NOMO-1 treated with DMSO at 0.1 percent for 48 hours (cell line): ENCODE measurements around the gene SVOP.
A peak's percentile ranks its signal among the peaks of the same experiment; 100 is the strongest.
"Not testable (repeated sequence)": the region's sequence is repeated elsewhere in the genome, so short reads cannot be mapped to it uniquely, and the experiment has no call there.

Source experiments
- DNase-seq: peaks from one replicate; lab custom pipeline; 2025; ENCODE audit not compliant: unreplicated experiment; lab: John Stamatoyannopoulos, UW

SVOP gene, protein sequence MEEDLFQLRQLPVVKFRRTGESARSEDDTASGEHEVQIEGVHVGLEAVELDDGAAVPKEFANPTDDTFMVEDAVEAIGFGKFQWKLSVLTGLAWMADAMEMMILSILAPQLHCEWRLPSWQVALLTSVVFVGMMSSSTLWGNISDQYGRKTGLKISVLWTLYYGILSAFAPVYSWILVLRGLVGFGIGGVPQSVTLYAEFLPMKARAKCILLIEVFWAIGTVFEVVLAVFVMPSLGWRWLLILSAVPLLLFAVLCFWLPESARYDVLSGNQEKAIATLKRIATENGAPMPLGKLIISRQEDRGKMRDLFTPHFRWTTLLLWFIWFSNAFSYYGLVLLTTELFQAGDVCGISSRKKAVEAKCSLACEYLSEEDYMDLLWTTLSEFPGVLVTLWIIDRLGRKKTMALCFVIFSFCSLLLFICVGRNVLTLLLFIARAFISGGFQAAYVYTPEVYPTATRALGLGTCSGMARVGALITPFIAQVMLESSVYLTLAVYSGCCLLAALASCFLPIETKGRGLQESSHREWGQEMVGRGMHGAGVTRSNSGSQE

DNA sequence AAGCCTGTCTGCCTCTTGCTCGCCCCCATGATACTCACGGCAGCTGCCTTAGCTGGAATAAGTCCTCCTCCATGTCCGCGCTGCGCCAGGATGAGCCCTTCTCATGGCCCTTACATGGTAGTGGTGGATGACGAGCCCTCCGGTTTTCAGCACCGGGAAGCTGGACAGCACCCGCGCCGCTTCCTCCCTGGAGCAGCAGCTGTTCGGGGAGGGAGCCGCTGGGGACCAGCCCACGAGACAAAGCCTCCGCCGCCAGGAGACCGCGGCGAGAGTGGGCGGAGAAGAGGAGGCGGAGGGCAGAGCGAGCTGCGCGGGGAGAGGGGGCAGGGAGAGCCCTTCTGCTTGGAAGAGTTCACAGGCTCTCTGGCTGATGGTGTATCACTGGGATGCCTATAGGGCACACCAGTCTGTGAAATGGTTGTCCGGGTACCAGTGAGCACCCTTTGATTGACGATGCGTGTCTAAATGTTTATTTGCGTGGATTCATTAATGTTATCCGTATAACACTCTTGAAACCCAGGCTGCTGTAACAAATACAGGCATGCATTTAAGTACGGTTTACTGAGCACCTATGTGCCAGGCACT is at the start of gene SVOP:
Gene SVOP, minus strand, starts transcription at position 273 of the 585 bp plus-strand sequence. Its CDS starts 200 bp downstream, at position 73.
- peak; percentile 19 for DNase-seq

DNA sequence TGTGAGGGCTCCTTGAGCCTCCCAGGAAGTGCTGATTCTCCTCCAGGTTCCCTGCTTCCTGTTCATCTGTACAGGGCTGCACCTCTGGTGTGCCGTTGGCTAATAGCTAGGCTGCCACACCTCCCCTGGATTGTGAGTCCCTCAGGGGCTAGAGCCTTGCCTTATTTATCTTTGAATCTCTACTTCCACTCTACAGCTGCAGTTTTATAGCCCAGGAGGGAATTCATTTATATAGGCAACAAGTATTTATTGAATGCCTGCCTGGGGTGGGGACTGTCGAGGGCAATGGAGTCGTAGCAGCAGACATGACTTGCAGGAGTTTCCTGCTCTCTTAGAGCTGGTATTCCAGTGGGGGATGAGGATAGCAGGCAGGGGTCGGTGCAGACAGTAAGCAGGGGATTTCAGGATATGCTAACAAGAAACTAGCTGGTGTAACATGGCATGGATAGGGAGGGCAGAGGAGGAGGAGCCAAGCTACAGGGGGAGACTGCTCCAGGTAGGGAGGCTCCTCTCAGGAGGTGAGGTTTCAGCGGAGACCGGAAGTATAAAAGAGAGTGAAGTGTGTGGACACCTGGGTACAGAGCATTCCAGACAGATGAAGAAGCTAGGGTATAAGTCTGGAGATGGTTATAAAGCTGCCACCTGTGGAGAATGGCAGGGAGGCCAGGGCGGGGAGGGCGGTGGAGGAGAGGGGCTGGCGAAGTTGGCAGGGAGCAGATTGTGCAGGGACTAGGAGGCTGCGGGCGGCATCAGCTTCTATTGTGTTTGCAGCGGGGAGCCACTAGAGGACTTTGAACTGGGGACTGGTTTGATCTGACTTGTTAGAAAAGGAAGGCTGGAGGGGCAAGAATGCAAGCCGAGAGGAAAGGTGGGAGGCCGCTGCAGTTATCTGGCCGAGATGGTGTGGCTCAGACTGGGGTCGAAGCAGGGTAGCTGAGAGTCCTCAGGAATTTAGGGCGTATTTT is 48.7 kb upstream of the SVOP start:
- DNase-seq, result no peak

DNA sequence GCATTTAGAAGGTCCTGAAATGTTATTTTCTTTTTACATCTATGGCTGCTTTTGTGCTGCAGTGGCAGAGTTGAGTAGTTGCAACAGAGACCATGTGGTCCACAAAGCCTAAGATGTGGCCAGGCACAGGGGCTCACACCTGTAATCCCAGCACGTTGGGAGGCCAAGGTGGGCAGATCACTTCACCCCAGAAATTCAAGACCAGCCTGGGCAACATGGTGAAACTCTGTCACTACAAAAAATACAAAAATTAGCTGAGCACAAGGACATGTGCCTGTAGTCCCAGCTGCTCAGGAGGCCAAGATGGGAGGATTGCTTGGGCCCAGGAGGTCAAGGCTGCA is 45.0 kb upstream of the SVOP start:
- no peak for DNase-seq

DNA sequence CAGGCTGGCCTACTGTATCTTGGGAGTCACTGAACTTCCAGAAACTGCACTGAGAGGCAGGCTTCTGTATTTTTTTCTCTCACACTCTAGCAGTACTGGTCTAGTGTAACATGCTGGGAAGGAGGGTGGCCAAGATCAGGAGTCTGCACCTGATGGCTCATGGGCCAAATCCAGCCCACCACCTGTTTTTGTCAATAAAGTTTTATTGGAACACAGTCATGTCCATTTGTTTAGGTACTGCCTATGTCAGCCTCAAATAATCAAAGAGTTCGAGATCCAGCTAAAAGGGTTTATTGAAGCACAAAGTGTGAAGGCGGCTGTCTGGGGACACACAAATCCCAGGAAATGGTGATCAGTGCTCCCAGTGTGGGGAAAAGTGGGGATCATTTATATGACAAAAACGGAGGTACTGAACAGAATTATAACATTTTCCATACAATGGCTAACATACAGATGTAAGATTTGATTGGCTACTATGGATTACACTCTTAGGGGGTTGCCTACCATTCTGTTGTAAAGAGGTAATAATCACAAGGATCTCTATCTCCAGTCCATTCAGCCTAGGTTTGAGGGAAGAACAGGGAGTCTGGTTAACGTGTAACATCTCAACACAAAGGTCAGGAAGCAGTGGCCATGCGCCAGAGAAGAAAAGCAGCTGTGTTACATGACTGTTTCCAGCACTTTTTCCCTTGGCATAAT is 44.4 kb upstream of the SVOP start:
- no peak for DNase-seq

DNA sequence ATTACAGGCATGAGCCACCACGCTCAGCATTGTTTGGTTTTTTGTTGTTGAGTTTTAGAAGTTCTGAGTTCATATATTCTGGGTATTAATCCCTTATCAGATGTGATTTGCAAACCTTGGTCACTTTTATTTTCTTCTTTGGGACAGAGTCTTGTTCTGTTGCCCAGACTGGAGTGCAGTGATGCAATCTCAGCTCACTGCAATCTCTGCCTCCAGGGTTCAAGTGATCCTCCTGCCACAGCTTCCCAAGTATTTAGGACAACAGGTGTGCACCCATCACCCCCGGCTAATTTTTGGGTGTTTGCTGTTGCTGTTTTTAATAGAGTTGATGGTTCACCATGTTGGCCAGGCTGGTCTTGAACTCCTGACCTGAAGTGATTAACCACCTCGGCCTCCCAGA is 43.3 kb upstream of the SVOP start:
- no peak for DNase-seq

DNA sequence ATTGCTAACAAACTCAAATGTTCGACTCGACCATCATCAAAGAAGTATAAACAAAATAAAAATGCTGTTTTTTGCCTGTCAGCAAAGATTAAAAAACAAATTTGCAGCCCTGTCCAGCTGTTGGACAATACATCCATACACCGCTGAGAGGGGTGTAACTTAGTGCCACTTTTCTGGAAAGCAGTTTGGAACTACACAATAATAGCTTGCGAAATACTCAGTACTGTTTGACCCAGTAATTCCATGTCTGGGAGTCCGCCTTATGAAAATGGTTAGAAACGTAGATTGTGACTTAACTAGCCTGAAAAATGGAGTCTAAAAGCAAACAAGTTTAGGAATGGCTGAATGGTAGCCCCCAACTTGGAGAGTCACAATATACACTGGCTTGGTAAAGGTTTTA is 37.9 kb upstream of the SVOP start:
- no peak for DNase-seq

DNA sequence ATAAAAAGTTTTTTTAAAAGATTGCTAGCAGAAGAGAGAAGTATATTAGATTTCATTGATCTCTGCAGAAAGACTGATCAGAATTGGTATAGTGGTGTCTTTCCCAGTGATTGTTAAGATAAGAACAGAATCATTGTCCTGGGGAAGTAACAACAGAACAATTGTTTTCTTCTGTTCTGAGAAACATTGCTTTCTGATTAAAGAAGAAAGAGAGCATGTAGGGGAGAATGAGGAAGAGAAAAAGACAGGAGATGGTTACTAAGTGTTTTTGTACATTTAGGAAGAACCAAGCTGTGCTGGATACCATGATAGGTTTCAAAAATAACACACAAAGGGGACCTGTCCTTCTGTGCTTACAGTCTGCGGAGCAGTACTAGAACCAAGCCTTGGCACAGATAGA is 36.5 kb upstream of the SVOP start:
- no peak for DNase-seq

DNA sequence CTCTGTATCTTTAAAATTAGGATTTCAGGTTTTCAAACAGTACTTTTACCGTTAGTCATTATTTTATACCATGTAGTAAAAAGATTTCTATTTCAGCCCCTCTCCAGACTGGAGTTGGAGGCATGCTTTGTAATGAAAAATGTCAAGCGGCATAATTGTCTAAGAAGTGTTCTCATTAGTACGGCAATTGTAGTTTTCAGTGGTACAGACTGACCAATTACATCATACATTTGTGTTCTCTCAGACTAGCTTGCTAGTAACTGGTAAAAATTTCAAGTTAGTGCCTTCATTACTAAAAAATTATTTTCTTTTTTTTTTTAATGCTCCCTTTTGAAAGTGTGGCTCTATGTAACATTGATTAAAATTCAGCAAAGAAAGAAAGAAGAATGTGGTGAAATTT is 36.0 kb upstream of the SVOP start:
- DNase-seq, result no peak

DNA sequence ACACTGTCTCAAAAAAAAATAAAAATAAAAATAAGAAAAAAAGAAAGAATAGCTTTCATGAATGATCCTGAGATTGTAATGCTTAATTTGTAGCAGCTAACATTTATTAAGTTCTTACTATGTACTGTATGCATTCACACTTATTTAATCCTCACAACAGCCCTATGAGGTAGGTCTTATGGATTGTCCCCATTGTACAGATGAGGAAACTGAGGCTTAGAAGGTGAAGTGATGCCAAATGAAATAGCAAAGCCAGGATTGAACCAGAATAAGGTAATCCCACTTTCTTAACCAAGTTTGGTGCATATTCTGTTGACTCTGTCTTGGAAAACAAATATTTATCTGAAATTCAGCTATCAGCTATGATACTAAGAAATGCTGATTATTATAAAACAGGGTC is 33.7 kb upstream of the SVOP start:
- DNase-seq, result no peak

DNA sequence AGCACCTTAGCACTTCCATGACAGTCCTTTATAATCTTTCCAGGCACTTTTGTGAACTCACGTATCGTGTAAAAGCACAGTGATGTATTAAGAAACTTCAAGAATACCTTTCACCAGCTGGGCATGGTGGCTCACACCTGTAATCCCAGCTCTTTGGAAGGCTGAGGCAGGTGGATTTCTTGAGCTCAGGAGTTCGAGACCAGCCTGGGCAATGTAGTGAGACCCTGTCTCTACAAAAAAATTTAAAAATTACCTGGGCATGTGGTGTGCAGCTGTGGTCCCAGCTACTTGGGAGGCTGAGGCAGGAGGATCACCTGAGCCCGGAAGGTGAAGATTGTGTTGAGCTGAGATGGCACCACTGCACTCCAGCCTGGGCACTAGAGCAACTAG is 33.3 kb upstream of the SVOP start:
- DNase-seq, result not testable (repeated sequence)

DNA sequence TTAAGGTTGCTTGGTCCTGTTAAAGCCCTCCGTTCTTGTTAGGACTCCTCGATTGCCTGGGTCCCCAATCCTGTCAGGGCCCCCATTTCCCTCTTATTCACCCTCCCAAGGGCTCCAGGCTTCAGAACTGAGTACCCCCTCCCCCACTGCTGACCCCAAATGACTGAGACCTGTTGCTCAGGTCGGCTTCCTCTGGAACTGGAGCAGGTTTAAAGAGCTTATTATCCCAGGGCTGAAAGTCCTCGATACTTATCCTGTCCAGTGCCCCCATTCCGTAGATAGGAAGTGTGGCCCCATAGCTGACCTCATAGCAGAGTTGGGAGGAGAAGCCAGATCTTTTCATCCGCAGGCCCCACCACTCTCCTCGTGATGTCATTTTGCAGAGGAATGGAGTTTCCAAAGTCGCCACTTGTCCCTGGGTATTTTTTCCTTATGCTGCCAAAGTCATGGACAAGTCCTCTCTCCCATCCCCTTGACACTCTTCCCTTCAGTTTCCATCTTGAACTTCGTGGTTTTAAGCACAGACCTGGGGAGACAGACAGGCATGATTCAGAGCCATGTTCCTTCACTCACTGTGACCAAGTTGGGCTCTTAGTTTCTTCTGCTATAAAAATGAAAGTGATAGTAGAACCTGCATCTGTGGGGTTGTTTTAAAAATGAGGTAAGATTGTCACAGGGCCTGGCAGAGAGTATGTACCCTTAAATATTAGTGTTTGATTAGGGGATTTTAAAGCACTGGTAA is 32.7 kb upstream of the SVOP start:
- peak; percentile 35 for DNase-seq

DNA sequence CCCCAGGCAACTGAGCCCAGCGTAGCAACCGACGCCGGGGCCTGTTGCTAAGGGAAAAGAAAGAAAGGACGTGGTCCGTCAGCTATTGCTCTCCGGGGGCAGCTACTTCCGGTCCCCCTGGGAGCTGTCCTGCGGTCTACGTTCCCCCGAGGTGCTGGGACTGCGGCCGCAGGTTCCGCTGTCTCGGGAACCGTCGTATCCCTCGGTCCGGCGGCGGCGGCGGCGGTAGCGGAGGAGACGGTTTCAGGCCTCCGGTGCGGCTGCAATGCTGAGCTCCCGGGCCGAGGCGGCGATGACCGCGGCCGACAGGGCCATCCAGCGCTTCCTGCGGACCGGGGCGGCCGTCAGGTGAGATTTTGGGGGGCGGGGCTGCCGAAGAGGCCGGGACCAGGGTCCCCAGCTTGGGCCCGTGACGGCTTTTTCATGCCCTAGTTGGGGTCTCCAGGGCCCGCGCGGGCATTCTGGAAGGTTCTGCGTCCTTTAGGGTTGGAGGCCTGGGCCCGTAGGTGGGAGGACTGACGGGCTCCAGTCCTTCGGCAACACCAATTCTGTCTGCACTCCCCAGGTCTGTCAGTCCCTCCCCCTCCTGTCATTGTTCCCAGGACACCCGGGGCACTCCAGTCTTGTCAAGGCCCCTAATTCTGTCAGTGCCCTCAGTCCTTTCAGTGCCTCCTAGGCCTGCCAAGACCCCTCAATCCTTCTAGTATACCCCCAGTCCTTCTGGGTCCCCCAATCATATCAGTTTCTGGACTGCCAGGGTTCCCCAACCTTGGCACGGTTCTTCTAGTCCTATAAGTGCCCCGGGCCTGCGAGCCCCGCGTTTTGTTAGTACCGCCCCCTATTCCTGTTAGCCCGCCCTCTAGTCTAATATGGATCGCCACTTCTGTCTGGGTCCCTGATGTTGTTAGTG is 31.8 kb upstream of the SVOP start, which contains the start of gene USP30:
Gene USP30, plus strand, starts transcription at position 163 of the 910 bp plus-strand sequence. Its CDS starts 103 bp downstream, at position 266.
- peak; percentile 84 for DNase-seq

DNA sequence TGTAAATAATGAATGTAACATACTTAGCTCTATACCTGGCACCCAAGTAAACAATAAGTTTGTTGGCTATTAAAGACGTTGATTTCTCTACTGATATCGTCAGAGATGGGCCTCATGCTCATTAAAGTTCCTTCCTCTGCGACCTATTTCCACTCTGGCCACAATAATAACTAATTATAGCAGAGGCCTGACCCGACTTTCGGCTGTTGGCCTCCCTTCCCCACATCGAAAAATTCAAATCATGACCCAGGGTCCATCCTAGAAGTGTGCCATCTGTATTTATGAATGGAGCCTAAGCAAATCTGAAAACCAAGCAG is 31.2 kb upstream of the SVOP start:
- no peak for DNase-seq

DNA sequence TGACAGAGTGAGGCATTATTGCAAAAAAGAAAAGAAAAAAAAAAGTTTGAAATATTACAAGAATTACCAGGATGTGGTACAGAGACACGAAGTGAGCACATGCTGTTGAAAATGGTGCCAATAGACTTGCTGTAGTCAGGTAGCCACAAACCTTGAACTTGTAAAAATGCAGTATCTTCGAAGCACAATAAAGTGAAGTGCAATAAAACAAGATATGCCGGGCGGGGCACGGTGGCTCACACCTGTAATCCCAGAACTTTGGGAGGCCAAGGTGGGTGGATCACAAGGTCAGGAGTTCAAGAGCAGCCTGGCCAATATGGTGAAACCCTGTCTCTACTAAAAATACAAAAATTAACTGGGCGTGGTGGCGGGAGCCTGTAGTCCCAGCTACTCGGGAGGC is 28.9 kb upstream of the SVOP start:
- not testable (repeated sequence) for DNase-seq

DNA sequence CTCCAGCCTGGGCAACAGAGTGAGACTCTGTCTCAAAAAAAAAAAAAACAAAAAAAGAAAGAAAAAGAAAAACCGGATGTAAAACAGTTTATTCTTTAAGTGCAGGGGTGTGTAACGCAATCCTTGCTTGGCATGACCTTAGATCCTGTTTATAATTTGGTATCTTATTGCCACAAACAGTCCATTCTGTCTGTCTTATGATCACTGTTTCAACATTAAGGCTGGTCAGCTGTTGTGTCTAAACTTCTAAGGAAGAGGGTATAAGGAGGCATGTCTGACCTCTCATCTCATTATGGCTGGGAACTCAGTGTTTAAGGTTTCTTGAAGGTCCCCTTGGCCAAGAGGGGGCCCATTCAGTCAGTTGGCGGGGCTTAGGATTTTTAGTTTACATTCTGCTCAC is 27.8 kb upstream of the SVOP start:
- DNase-seq, result not testable (repeated sequence)

DNA sequence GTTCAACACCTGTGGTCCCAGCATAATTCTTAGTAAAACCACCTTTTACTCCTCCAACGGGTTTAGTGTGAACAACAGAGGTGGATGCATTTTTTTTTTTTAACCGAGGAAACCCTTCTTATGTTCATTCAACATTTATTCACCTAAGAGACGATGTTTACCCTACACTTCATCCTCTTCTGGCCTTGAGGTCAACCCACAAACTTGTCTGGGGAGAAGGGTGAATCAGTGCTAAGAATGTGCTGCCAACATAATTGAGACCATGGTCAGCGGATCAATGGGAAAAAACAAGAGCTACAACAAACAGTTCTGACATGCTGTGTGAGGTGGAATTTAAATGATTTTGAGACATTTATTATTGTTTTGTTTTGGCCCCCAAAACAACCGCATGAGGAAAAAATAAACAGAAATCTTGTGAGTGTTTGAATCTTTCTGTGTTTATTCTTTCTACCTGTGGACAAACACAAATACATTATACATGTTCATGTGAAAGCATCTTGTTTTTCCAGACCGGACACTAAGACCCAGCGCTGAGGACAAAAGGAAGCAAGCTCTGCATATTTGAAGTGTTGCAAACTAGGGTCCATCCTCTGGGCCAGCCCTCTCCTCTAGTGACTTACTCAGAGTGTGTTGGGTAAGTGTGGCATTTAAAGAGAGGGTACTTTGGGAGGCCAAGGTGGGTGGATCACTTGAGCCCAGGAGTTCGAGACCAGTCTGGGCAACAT is 26.4 kb upstream of the SVOP start:
- no peak for DNase-seq

DNA sequence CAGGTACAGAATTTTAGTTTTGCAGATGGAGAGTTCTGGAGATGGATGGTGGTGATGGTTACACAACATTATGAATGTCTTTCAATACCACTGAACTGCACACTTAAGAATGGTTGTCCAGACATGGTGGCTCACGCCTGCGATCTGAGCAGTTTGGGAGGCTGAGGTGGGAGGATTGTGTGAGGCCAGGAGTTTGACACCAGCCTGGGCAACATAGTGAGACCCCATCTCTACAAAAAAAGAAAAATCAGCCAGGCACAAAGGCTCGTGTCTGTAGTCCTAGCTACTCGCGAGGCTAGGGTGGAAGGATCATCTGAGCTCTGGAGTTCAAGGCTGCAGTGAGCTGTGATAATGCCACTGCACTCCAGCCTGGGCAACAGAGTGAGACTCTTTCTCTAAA is 23.4 kb upstream of the SVOP start:
- no peak for DNase-seq

DNA sequence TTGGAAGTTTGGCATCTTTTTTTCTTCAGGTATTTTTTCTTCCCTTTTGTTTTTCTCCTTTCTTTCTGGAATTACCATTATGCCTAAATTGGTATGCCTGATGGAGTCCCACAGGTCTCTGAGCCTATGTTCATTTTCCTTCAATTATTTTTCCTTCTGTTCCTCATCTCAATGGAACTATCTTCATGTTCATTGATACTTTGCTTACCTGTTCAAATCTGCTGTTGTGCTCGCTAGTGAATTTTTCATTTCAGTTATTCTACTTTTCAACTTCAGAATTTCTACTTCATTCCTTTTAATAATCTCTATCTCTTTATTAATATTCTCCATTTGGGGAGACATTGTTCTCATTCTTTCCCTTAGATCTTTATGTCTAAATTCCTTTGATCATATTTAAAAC is 16.1 kb upstream of the SVOP start:
- no peak for DNase-seq
